OCI-LY7 (cell line): ENCODE measurements around the gene MCTP2.

Experiments used
- CTCF ChIP-seq: fragments of 200-600 bp; sonication (generic); conservative IDR thresholded peaks from 2 replicates; pipeline ENCODE4 v1.5.1; 2014; ENCODE audit warnings: mild to moderate bottlenecking, antibody characterized with exemption, low read length, moderate library complexity, mixed read lengths
- EZH2phosphoT487 ChIP-seq: fragments of 200-600 bp; sonication (generic); IDR thresholded peaks from 2 replicates; pipeline ENCODE4 v1.6.1; 2018; ENCODE audit warnings: low read depth, borderline replicate concordance, mild to moderate bottlenecking, mixed run types, antibody characterized with exemption, low read length, moderate library complexity, mixed read lengths

- TF ChIP-seq CTCF (no peak), EZH2phosphoT487 (no peak)
Observed at GRCh38 chr15:94259121-94259751, 27.9 kb downstream of the MCTP2 start.
